Activated CD4-positive, alpha-beta T cell treated with anti-CD3 and anti-CD28 coated beads for 48 hours (primary cell): ENCODE data around the gene SNRPE.
"Not testable (repeated sequence)": the region's sequence is repeated elsewhere in the genome, so short reads cannot be mapped to it uniquely, and the experiment has no call there.

Experiments used
- DNase-seq: peaks from one replicate; pipeline ENCODE4 v3.0.0-alpha.2; 2020

Gene SNRPE

GRCh38 chr1:203861379-203862184 is at the start of gene SNRPE:
TSS of gene SNRPE (plus strand) at chr1:203861599. CDS start at chr1:203861660, 61 bp downstream.
- DNase-seq: peak; percentile 96

- DNase-seq: no peak
These were observed 47.6 kb upstream of the SNRPE start for GRCh38 chr1:203813581-203814341.

- no peak for DNase-seq
These were observed 43.0 kb upstream of the SNRPE start for GRCh38 chr1:203818399-203818798.

GRCh38 chr1:203823306-203823705 is 38.1 kb upstream of the SNRPE start:
- DNase-seq: no peak

- DNase-seq: no peak
These were observed 35.2 kb upstream of the SNRPE start for GRCh38 chr1:203826175-203826574.

- DNase-seq: no peak
These were observed 33.4 kb upstream of the SNRPE start for GRCh38 chr1:203828002-203828401.

- DNase-seq: no peak
These were observed 32.9 kb upstream of the SNRPE start for GRCh38 chr1:203828503-203828902.

- DNase-seq: not testable (repeated sequence)
These were observed 32.2 kb upstream of the SNRPE start for GRCh38 chr1:203829247-203829646.

- no peak for DNase-seq
These were observed 25.9 kb upstream of the SNRPE start for GRCh38 chr1:203835476-203835875.

GRCh38 chr1:203839081-203839480 is 22.3 kb upstream of the SNRPE start:
- DNase-seq: no peak

- no peak for DNase-seq
These were observed 21.1 kb upstream of the SNRPE start for GRCh38 chr1:203840208-203840808.

GRCh38 chr1:203842559-203842876 is 18.9 kb upstream of the SNRPE start:
- DNase-seq: no peak

- DNase-seq: no peak
These were observed 18.0 kb upstream of the SNRPE start for GRCh38 chr1:203843435-203843834.

- DNase-seq: not testable (repeated sequence)
These were observed 8.3 kb upstream of the SNRPE start for GRCh38 chr1:203853112-203853511.

- DNase-seq: no peak
These were observed 3.3 kb upstream of the SNRPE start for GRCh38 chr1:203858055-203858454.

GRCh38 chr1:203858975-203859374 is 2.4 kb upstream of the SNRPE start:
- no peak for DNase-seq

- no peak for DNase-seq
These were observed 888 bp upstream of the SNRPE start for GRCh38 chr1:203860396-203861025.

GRCh38 chr1:203867802-203868201 is 6.4 kb downstream of the SNRPE start:
- no peak for DNase-seq

GRCh38 chr1:203870245-203870644 is 8.8 kb downstream of the SNRPE start:
- DNase-seq: no peak

- peak; percentile 25 for DNase-seq
These were observed 9.9 kb downstream of the SNRPE start for GRCh38 chr1:203871114-203871880.

- DNase-seq: no peak
These were observed 11.7 kb downstream of the SNRPE start for GRCh38 chr1:203873094-203873493.

- no peak for DNase-seq
These were observed 17.0 kb downstream of the SNRPE start for GRCh38 chr1:203878422-203878821.

- DNase-seq: no peak
These were observed 19.2 kb downstream of the SNRPE start for GRCh38 chr1:203880606-203881005.
